GM12865 (cell line): Measurements from ENCODE around the gene CADM3.

Experiments used
- DNase-seq: peaks from one replicate; pipeline ENCODE4 v3.0.0; 2010; ENCODE audit warnings: low read depth
- H3K4me3 ChIP-seq: 2 replicates; pipeline ENCODE4 v1.5.1; 2011; ENCODE audit warnings: mild to moderate bottlenecking, low read depth, low read length, control low read depth
- CTCF ChIP-seq: IDR thresholded peaks from 2 replicates; pipeline ENCODE4 v1.5.1; 2011; ENCODE audit warnings: low read length, control low read depth, low read depth, inconsistent platforms; ENCODE audit not compliant: insufficient read depth; ENCODE audit errors: missing control alignments

Gene CADM3

GRCh38 chr1:159211331-159212136, 40.1 kb downstream of the CADM3 start:
- peak; percentile 58 for DNase-seq
- TF ChIP-seq CTCF, result peak; percentile 85
- no peak overlapping the region for H3K4me3 ChIP-seq

DNA sequence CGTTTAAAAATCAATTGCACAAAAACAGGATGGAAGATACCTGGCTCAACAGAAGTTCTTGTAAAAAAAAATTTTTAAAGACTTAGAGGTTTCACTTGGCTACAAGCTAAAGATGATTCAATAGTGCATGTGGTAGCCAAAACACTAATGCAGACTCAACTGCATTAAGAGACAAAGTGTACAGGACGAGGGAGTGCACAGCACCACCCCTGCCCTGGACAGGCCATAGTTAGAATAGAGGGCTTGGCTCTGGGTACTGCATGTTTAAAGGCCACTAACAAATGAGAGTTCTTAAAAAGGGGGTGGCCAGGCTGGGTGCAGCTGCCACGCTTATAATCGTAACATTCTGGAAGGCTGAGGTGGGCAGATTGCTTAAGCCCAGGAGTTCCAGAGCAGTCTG, 41.2 kb downstream of the CADM3 start:
- no peak for TF ChIP-seq CTCF
- no peak overlapping the region for H3K4me3 ChIP-seq
- no peak for DNase-seq

GRCh38 chr1:159214149-159214760, 42.8 kb downstream of the CADM3 start:
- H3K4me3 ChIP-seq, result no peak overlapping the region
- TF ChIP-seq CTCF, result peak; percentile 91
- DNase-seq, result peak; percentile 48

DNA sequence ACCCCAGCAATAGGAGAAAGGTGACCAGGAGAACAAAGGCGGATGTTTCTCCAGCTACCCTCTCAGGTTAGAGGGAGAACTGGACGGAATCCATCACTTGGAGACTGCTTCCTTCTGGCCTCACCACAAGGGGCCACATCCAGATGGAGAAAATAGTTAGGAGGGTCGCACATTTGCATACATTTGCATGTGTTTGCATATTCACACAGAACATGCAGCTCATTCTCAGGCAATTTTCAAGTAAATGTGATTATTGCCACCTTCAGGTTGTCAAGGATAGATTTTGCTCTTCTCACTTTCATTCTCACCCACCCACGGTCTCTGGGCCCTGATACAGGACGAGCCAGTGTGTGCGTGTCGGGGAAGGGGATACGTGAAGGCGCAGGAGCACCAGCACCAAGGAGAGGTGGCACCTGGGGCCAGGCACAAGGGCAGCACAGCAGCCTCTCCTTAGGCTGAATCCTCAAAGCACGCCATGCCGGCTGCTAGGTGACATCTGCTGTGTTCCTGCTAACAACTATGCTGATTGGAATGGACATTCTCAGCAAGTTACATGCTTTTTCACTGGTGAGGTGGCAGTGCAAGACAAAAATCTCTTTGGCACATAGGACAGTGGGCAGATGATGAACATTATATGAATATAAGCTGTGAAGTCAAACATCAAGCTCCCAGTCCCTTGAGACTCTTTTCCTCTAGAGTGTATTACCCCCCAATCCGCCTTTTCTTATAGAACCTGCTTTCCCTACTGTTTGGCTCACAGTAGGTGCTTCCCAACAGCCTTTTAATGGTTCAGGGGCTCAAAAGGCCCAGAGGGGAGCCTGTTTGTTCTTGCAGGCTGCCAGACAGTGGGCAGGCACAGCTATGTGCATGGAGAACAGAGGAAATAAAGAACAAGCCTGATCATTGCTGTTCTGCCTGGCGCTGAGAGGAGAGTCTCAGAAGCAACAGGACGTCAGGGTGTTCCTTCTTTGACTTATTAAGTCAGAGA, 47.5 kb downstream of the CADM3 start:
- no peak overlapping the region for H3K4me3 ChIP-seq
- DNase-seq, result no peak
- no peak for TF ChIP-seq CTCF

DNA sequence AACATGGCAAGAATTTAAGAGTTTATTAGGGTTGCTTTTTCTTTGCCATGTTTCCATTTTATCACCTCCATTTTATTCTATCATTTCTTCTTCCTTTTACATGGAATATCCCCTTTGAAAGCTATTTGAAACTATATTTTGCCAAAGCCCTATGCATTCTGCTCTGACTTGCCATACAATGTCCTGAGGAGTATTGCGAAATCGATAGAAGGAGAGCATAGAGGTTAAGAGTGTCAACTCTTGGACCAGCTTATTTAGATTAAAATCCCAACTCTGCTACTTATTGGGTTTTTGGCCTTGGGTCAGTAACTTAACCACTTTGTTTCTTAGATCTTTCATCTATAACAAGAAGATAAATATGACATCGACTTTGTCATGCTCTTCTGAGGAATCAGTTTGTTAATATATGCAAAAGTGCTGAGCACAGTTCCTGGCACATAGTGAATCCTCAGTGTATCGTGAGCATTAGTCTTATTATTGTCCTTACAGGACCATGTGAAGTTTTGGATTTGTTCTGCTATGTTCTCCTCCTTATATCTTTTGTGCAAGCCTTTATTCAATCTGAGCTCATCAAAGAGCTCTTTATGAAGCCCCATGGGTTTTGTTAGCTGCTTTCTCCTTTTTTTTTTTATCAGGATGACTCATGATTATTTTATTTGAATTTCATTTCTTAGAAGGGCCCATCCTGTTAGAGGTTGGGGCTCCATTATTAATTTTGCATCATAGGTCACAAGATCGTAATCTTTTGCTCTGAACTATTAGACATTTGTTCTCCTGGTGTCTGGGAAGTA, 50.9 kb downstream of the CADM3 start:
- no peak overlapping the region for H3K4me3 ChIP-seq
- no peak for TF ChIP-seq CTCF
- DNase-seq, result no peak

- H3K4me3 ChIP-seq, result no peak overlapping the region
- no peak for DNase-seq
- no peak for TF ChIP-seq CTCF
Observed at GRCh38 chr1:159223004-159223403, 51.6 kb downstream of the CADM3 start.
